CD14-positive monocyte (primary cell): ENCODE measurements around the gene PAK5. TPM values are rescaled to one million over a fixed set of nuclear protein-coding genes. Genes with fewer than 3 reads are reported as not detected.

Experiments
- DNase-seq, 3 donors: peaks; one replicate each; pipeline ENCODE4 v3.0.0-alpha.2; 2011 to 2022
- H2AFZ ChIP-seq: 2 replicates; pipeline ENCODE4 v1.6.0; 2012; ENCODE audit warnings: mild to moderate bottlenecking, low read depth, low read length, inconsistent platforms; ENCODE audit not compliant: insufficient read depth, poor library complexity, severe bottlenecking
- H3K27ac ChIP-seq, 2 donors: 1 replicate in 1 of 2; 2 replicates in 1 of 2; pipeline ENCODE4 v1.5.1; 2012 to 2013; ENCODE audit warnings: low read length in 2 of 2, control low read depth in 1 of 2, inconsistent platforms in 1 of 2, low read depth in 1 of 2, mild to moderate bottlenecking in 1 of 2
- H3K27me3 ChIP-seq, 2 donors: one replicate each; pipeline versions ENCODE4 v1.6.0 to v1.6.1; 2011 to 2013; ENCODE audit warnings: low read length in 2 of 2; ENCODE audit not compliant: control insufficient read depth in 2 of 2, insufficient read depth in 2 of 2
- H3K36me3 ChIP-seq, 2 donors: replicated peaks in 1 of 2; 1 replicate in 1 of 2; 2 replicates in 1 of 2; pipeline versions ENCODE4 v1.5.1 to v1.6.1; 2012 to 2013; ENCODE audit warnings: low read length in 2 of 2, control low read depth in 1 of 2, inconsistent platforms in 1 of 2, mild to moderate bottlenecking in 1 of 2; ENCODE audit not compliant: insufficient read depth in 2 of 2, control insufficient read depth in 1 of 2
- H3K4me1 ChIP-seq, 2 donors: 1 replicate in 1 of 2; 2 replicates in 1 of 2; pipeline versions ENCODE4 v1.5.1 to v1.6.1; 2012 to 2013; ENCODE audit warnings: low read length in 2 of 2, control low read depth in 1 of 2, inconsistent platforms in 1 of 2, mild to moderate bottlenecking in 1 of 2, moderate library complexity in 1 of 2; ENCODE audit not compliant: insufficient read depth in 2 of 2, control insufficient read depth in 1 of 2
- H3K4me2 ChIP-seq: replicated peaks from 2 replicates; pipeline ENCODE3; 2012; ENCODE audit warnings: low read length, moderate library complexity, mild to moderate bottlenecking; ENCODE audit not compliant: poor library complexity, severe bottlenecking; ENCODE audit errors: extremely low read depth
- H3K4me3 ChIP-seq, 3 experiments: fragments of 200-600 bp in 1 of 3; sonication (generic) in 1 of 3; replicated peaks in 1 of 3; 1 replicate in 2 of 3; 2 replicates in 1 of 3; pipeline ENCODE4 v1.5.1; 2011 to 2013; ENCODE audit warnings: low read length in 3 of 3, mild to moderate bottlenecking in 3 of 3, control low read depth in 2 of 3, low read depth in 2 of 3, inconsistent platforms in 1 of 3, moderate library complexity in 1 of 3
- H3K79me2 ChIP-seq: 2 replicates; pipeline ENCODE4 v1.6.0; 2012; ENCODE audit warnings: mild to moderate bottlenecking, control low read depth, inconsistent platforms, low read length, moderate library complexity; ENCODE audit not compliant: insufficient read depth
- H3K9ac ChIP-seq: 2 replicates; pipeline ENCODE4 v1.6.0; 2017; ENCODE audit warnings: low read length, mild to moderate bottlenecking; ENCODE audit not compliant: insufficient read depth, poor library complexity, severe bottlenecking
- H3K9me3 ChIP-seq, 2 donors: replicated peaks in 1 of 2; 1 replicate in 1 of 2; 2 replicates in 1 of 2; pipeline versions ENCODE4 v1.5.1 to v1.6.1; 2012 to 2013; ENCODE audit warnings: low read length in 2 of 2, control low read depth in 1 of 2; ENCODE audit not compliant: control insufficient read depth in 1 of 2, insufficient read depth in 1 of 2
- H4K20me1 ChIP-seq: 2 replicates; pipeline ENCODE4 v1.6.0; 2012; ENCODE audit warnings: mild to moderate bottlenecking, low read length, control low read depth, moderate library complexity; ENCODE audit not compliant: insufficient read depth
- H3K27ac Mint-ChIP-seq, 7 donors: one replicate each; pipeline ENCODE4 v1.8.0; 2020; ENCODE audit warnings: mild to moderate bottlenecking in 7 of 7, mixed read lengths in 7 of 7, moderate library complexity in 6 of 7, inconsistent platforms in 2 of 7
- H3K27me3 Mint-ChIP-seq, 3 donors: one replicate each; pipeline ENCODE4 v1.8.0; 2021 to 2022; ENCODE audit warnings: low read depth in 3 of 3, mild to moderate bottlenecking in 3 of 3, mixed read lengths in 3 of 3, moderate library complexity in 3 of 3, inconsistent platforms in 1 of 3
- H3K36me3 Mint-ChIP-seq, 2 donors: one replicate each; pipeline ENCODE4 v1.8.0; 2020; ENCODE audit warnings: mixed read lengths in 2 of 2, inconsistent platforms in 1 of 2, mild to moderate bottlenecking in 1 of 2
- H3K4me1 Mint-ChIP-seq: one replicate; pipeline ENCODE4 v1.8.0; 2020; ENCODE audit warnings: mild to moderate bottlenecking, mixed read lengths
- H3K4me3 Mint-ChIP-seq, 2 donors: one replicate each; pipeline ENCODE4 v1.8.0; 2020; ENCODE audit warnings: mild to moderate bottlenecking in 2 of 2, mixed read lengths in 2 of 2, moderate library complexity in 1 of 2
- H3K9me3 Mint-ChIP-seq, 7 donors: one replicate each; pipeline ENCODE4 v1.8.0; 2020 to 2022; ENCODE audit warnings: mixed read lengths in 7 of 7, mild to moderate bottlenecking in 6 of 7, moderate library complexity in 6 of 7, inconsistent platforms in 2 of 7
- CTCF ChIP-seq: fragments of 200-600 bp; IDR thresholded peaks from one replicate; pipeline ENCODE4 v1.8.0; 2022; ENCODE audit warnings: antibody characterized with exemption, mild to moderate bottlenecking
- WGBS: methylation state at CpG from one replicate; pipeline ENCODE4 v1.1.5; 2013; ENCODE audit warnings: missing lambda C conversion rate; ENCODE audit not compliant: insufficient coverage; 5-methylcytosine and 5-hydroxymethylcytosine counted together
- intact Hi-C, 2 donors: fragments of 100-400 bp; cut with micrococcal nuclease; formaldehyde crosslinking; loops; one replicate each; pipeline versions ENCODE4 v1.15.0 to v1.15.1; 2023
- polyA plus RNA-seq, 3 donors: library from polyadenylated mRNA; depleted of rRNA in 1 of 3; unstranded in 2 of 3; stranded (reverse) in 1 of 3; fragments of 300-500 nt in 2 of 3; fragments of >200 nt in 1 of 3; fragmentation: Illumina TruSeq in 2 of 3; gene quantifications; 1 replicate in 2 of 3; 2 replicates in 1 of 3; pipeline ENCODE4 v1.2.3, GENCODE V29; 2012 to 2021

PAK5 gene
- polyA plus RNA-seq, 3 donors, result not detected

GRCh38 chr20:9810738-9811137, 28.1 kb downstream of the PAK5 start:
- Histone ChIP-seq H3K4me1 (no peaks in the 10 kb centered on the region), H3K79me2 (no peaks in the 10 kb centered on the region), H4K20me1 (no peaks in the 10 kb centered on the region), H2AFZ (no peak overlapping the region), H3K27me3 (no peaks in the 10 kb centered on the region), H3K4me3 (no peak overlapping the region), H3K27ac (no peak overlapping the region), H3K36me3 (no peaks in the 10 kb centered on the region), H3K9me3 (no peaks in the 10 kb centered on the region), H3K9ac (no peak overlapping the region), H3K4me2 (no peak overlapping the region)
- Mint-ChIP-seq H3K9me3 (peaks cover 0 to 3% (median 0%) of the 10 kb centered on the region in 7 donors), H3K27me3 (peaks cover 0 to 1% (median 0%) of the 10 kb centered on the region in 3 donors), H3K36me3 (no peaks in the 10 kb centered on the region), H3K27ac (no peak overlapping the region), H3K4me3 (no peak overlapping the region), H3K4me1 (no peaks in the 10 kb centered on the region)
- DNase-seq, result no peak
- WGBS, result no CpG with 5 or more reads among the region's 1 CpG
- intact Hi-C loops, result no loop called here
- TF ChIP-seq CTCF, result no peak

- WGBS, result no CpG with 5 or more reads among the region's 1 CpG
These were observed 29.6 kb downstream of the PAK5 start for GRCh38 chr20:9809271-9809670.

More at GRCh38 chr20:9809271-9809670, 29.6 kb downstream of the PAK5 start:
- TF ChIP-seq CTCF, result no peak
- Histone ChIP-seq H4K20me1 (no peaks in the 10 kb centered on the region), H3K9ac (no peak overlapping the region), H3K27me3 (no peaks in the 10 kb centered on the region), H3K4me3 (no peak overlapping the region), H3K36me3 (no peaks in the 10 kb centered on the region), H3K9me3 (no peaks in the 10 kb centered on the region), H3K27ac (no peak overlapping the region), H3K4me2 (no peak overlapping the region), H2AFZ (no peak overlapping the region), H3K79me2 (no peaks in the 10 kb centered on the region), H3K4me1 (no peaks in the 10 kb centered on the region)
- H3K36me3 Mint-ChIP-seq, result no peaks in the 10 kb centered on the region
- H3K9me3 Mint-ChIP-seq, result peaks cover 0 to 3% (median 0%) of the 10 kb centered on the region in 7 donors
- DNase-seq, result no peak
- peaks cover 0 to 1% (median 0%) of the 10 kb centered on the region in 3 donors for H3K27me3 Mint-ChIP-seq
- no peak overlapping the region for H3K27ac Mint-ChIP-seq
- intact Hi-C loops, result no loop called here
- no peaks in the 10 kb centered on the region for H3K4me1 Mint-ChIP-seq
- no peak overlapping the region for H3K4me3 Mint-ChIP-seq
